T-cell (primary cell): ENCODE results near the gene TMX1. TPM values are rescaled to one million over a fixed set of nuclear protein-coding genes. Genes with fewer than 3 reads are reported as not detected.
A peak's percentile ranks its signal among the peaks of the same experiment; 100 is the strongest.

Experiments
- ATAC-seq, 4 experiments: fragments of 200-7000 bp in 3 of 4; fragments of 150-1000 bp in 1 of 4; cut with Tn5 transposase; replicated peaks in 1 of 4; 1 replicate in 3 of 4; 2 replicates in 1 of 4; pipeline ENCODE4 v1.10.0; 2021; ENCODE audit warnings: moderate library complexity in 3 of 4, mild to moderate bottlenecking in 2 of 4, moderate number of reproducible peaks in 1 of 4
- CTCF ChIA-PET, 2 donors: fragments of 300-600 bp; sonication (Branson Sonifier 250); formaldehyde crosslinking; loops; one replicate each; lab custom pipeline; 2022; ENCODE audit warnings: antibody characterized with exemption in 2 of 2; lab: Charles Lee
- POLR2A ChIA-PET, 2 donors: fragments of 300-600 bp; sonication (Branson Sonifier 250); formaldehyde crosslinking; loops; one replicate each; lab custom pipeline; 2022; ENCODE audit warnings: antibody characterized with exemption in 2 of 2; lab: Charles Lee
- DNase-seq, 35 experiments: peaks; one replicate each; pipeline versions ENCODE4 v3.0.0 to v3.0.0-alpha.2; 2013 to 2023
- H3K27ac ChIP-seq: one replicate; pipeline ENCODE4 v1.5.1; 2013; ENCODE audit warnings: low read length
- H3K27me3 ChIP-seq, 2 experiments: replicated peaks in 1 of 2; 1 replicate in 1 of 2; 2 replicates in 1 of 2; pipeline versions ENCODE4 v1.6.1 to v1.7.0; 2013; ENCODE audit warnings: low read length in 1 of 2, mixed read lengths in 1 of 2; ENCODE audit not compliant: control insufficient read depth in 2 of 2, insufficient read depth in 2 of 2; ENCODE audit errors: extremely low read depth in 1 of 2
- H3K36me3 ChIP-seq, 2 donors: 1 replicate in 1 of 2; 2 replicates in 1 of 2; pipeline versions ENCODE4 v1.6.1 to v1.7.0; 2013; ENCODE audit warnings: low read length in 1 of 2; ENCODE audit not compliant: control insufficient read depth in 2 of 2, insufficient read depth in 1 of 2; ENCODE audit errors: extremely low read depth in 1 of 2
- H3K4me1 ChIP-seq, 2 experiments: 1 replicate in 1 of 2; 2 replicates in 1 of 2; pipeline versions ENCODE4 v1.6.1 to v1.7.0; 2013; ENCODE audit warnings: low read length in 2 of 2, mixed read lengths in 1 of 2; ENCODE audit not compliant: insufficient read depth in 2 of 2, control insufficient read depth in 1 of 2; ENCODE audit errors: extremely low read depth in 1 of 2
- H3K4me3 ChIP-seq, 2 donors: 1 replicate in 1 of 2; 2 replicates in 1 of 2; pipeline versions ENCODE4 v1.5.1 to v1.7.0; 2013; ENCODE audit warnings: mild to moderate bottlenecking in 2 of 2, low read length in 1 of 2, moderate library complexity in 1 of 2; ENCODE audit not compliant: control insufficient read depth in 1 of 2; ENCODE audit errors: extremely low read depth in 1 of 2
- H3K9me3 ChIP-seq: 2 replicates; pipeline ENCODE4 v1.7.0; 2013
- H3K27ac Mint-ChIP-seq, 2 donors: one replicate each; pipeline ENCODE4 v1.8.0; 2020 to 2021; ENCODE audit warnings: mild to moderate bottlenecking in 2 of 2, mixed read lengths in 2 of 2
- H3K27me3 Mint-ChIP-seq, 2 donors: one replicate each; pipeline ENCODE4 v1.8.0; 2021 to 2022; ENCODE audit warnings: mixed read lengths in 2 of 2
- H3K36me3 Mint-ChIP-seq: one replicate; pipeline ENCODE4 v1.8.0; 2021; ENCODE audit warnings: mixed read lengths
- H3K4me1 Mint-ChIP-seq, 3 donors: one replicate each; pipeline ENCODE4 v1.8.0; 2020 to 2022; ENCODE audit warnings: mixed read lengths in 3 of 3, mild to moderate bottlenecking in 1 of 3
- H3K4me3 Mint-ChIP-seq, 3 donors: one replicate each; pipeline ENCODE4 v1.8.0; 2020 to 2022; ENCODE audit warnings: mild to moderate bottlenecking in 3 of 3, mixed read lengths in 3 of 3, moderate library complexity in 3 of 3
- H3K9me3 Mint-ChIP-seq, 3 donors: one replicate each; pipeline ENCODE4 v1.8.0; 2020 to 2022; ENCODE audit warnings: mixed read lengths in 3 of 3
- WGBS: methylation state at CpG from one replicate; pipeline ENCODE4 v1.1.5; 2013; ENCODE audit warnings: missing lambda C conversion rate; ENCODE audit not compliant: insufficient coverage; 5-methylcytosine and 5-hydroxymethylcytosine counted together
- total RNA-seq, 35 experiments: library from RNA in 6 of 35; stranded (reverse) in 6 of 35; fragments of 120-200 nt in 1 of 35; gene quantifications; one replicate each; pipeline versions ENCODE4 v1.2.1 to v1.2.4 and lab custom pipeline; 2013 to 2026

The TMX1 gene
- total RNA-seq, 5 donors from 2014 or later (not counting 1 experiment from before 2014, with no cell fraction given): 15.5 to 24.2 (median 22.1) TPM

DNA sequence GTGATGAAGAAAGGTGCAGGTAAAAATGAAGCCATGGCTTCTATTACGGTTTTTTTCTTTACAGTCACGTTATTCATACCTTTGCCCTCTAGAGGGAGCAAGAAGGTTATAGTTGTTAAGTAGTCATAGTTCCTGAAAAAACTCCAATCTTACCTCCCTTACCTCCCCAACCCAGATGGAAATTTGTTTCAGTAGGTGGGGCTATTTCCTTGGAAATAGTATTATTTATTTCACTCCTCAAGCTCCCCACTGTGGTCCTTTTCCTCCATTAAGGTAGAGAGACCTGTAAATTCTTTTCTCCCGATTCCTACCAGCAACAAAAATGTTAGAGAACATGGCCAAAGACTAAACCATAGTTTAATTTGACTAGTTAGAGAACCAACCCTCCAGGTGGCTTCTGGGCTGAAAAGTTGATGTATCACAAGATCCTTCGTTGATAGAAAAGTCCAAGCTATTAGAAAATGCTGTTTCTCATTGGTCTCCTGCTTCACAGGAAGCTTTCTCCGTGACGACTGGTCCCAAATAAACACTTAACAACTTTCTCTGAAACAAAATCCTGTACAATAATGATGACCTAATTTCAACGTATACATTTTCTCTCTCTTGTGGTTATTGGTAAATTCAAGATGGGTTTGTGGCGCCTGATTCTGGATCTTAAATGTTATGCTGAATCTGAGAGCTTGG, 43.5 kb downstream of the TMX1 start:
- DNase-seq: peak in 1 of 35 experiments; percentile 60
- Histone ChIP-seq H3K36me3 (no peaks in the 10 kb centered on the region), H3K27ac (no peak overlapping the region), H3K4me1 (no peaks in the 10 kb centered on the region), H3K9me3 (no peaks in the 10 kb centered on the region), H3K4me3 (no peak overlapping the region), H3K27me3 (no peaks in the 10 kb centered on the region)
- ATAC-seq: peak in 1 of 4 experiments; percentile 50
- ChIA-PET CTCF (interaction anchor here (0.6 to 2.7 kb wide), 11 partner anchors 8 to 1938 kb away, joined by 3 to 15 read pairs (median 3); no protein-coding TSS in a partner anchor), POLR2A (no interaction called here)
- H3K4me3 Mint-ChIP-seq: no peak overlapping the region
- no peak overlapping the region for H3K27ac Mint-ChIP-seq
- peaks cover 3% of the 10 kb centered on the region for H3K36me3 Mint-ChIP-seq
- H3K4me1 Mint-ChIP-seq: no peaks in the 10 kb centered on the region
- WGBS: no CpG with 5 or more reads among the region's 8 CpGs
- no peaks in the 10 kb centered on the region for H3K9me3 Mint-ChIP-seq
- no peaks in the 10 kb centered on the region for H3K27me3 Mint-ChIP-seq

GRCh38 chr14:51284241-51284640, 44.2 kb downstream of the TMX1 start:
- H3K36me3 Mint-ChIP-seq: peaks cover 3% of the 10 kb centered on the region
- Histone ChIP-seq H3K27me3 (no peaks in the 10 kb centered on the region), H3K9me3 (no peaks in the 10 kb centered on the region), H3K27ac (no peak overlapping the region), H3K4me1 (no peaks in the 10 kb centered on the region), H3K36me3 (no peaks in the 10 kb centered on the region), H3K4me3 (no peak overlapping the region)
- no peak overlapping the region for H3K4me3 Mint-ChIP-seq
- no peak overlapping the region for H3K27ac Mint-ChIP-seq
- POLR2A ChIA-PET: no interaction called here
- H3K27me3 Mint-ChIP-seq: no peaks in the 10 kb centered on the region
- ATAC-seq (no peak), DNase-seq (no peak)
- H3K9me3 Mint-ChIP-seq: no peaks in the 10 kb centered on the region
- CTCF ChIA-PET: interaction anchor here (1.0 to 2.7 kb wide), 4 partner anchors 9 to 496 kb away, joined by 3 to 15 read pairs (median 6); no protein-coding TSS in a partner anchor
- no peaks in the 10 kb centered on the region for H3K4me1 Mint-ChIP-seq

DNA sequence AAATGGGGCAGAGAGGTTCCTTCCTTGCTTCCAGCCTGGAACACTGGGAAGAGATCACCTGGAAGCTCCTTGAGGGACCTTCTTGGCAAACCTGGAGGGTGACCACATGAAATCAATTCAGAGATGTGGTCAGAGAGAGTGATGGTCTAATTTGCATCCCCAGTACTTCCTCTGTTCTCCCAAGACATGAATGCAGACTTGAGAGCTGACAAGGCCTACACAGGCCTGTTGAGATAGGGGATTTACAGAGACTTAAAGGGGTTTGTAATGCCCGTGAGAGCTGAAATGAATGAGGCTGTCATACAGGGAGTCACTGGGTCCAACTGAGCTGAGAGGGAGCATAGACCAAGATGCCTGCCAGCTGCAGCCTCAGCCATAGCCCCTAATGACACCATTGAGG, 45.1 kb downstream of the TMX1 start:
- no peaks in the 10 kb centered on the region for H3K4me1 ChIP-seq
- no peak overlapping the region for H3K27ac Mint-ChIP-seq
- peaks cover 3% of the 10 kb centered on the region for H3K36me3 Mint-ChIP-seq
- H3K4me3 Mint-ChIP-seq: no peak overlapping the region
- 100% methylated on average over 1 of the region's 1 CpG for WGBS
- H3K27me3 Mint-ChIP-seq: no peaks in the 10 kb centered on the region
- no peaks in the 10 kb centered on the region for H3K9me3 Mint-ChIP-seq
- no peaks in the 10 kb centered on the region for H3K9me3 ChIP-seq
- ChIA-PET CTCF (interaction anchor here (0.5 to 1.9 kb wide), 2 partner anchors 495 to 634 kb away, joined by 6 read pairs; no protein-coding TSS in a partner anchor), POLR2A (no interaction called here)
- DNase-seq (no peak), ATAC-seq (no peak)
- no peak overlapping the region for H3K4me3 ChIP-seq
- H3K27me3 ChIP-seq: no peaks in the 10 kb centered on the region
- no peak overlapping the region for H3K27ac ChIP-seq
- no peaks in the 10 kb centered on the region for H3K4me1 Mint-ChIP-seq
- H3K36me3 ChIP-seq: no peaks in the 10 kb centered on the region

- Mint-ChIP-seq H3K4me1 (no peaks in the 10 kb centered on the region), H3K27me3 (no peaks in the 10 kb centered on the region), H3K9me3 (no peaks in the 10 kb centered on the region), H3K27ac (no peak overlapping the region), H3K4me3 (no peak overlapping the region), H3K36me3 (no peaks in the 10 kb centered on the region)
- Histone ChIP-seq H3K27ac (no peak overlapping the region), H3K27me3 (no peaks in the 10 kb centered on the region), H3K9me3 (no peaks in the 10 kb centered on the region), H3K4me1 (no peaks in the 10 kb centered on the region), H3K36me3 (no peaks in the 10 kb centered on the region), H3K4me3 (no peak overlapping the region)
- POLR2A ChIA-PET: no interaction called here
- DNase-seq (no peak), ATAC-seq (no peak)
- CTCF ChIA-PET: interaction anchor here in 1 of 2 donors (0.6 kb wide), 1 partner anchor 9 kb away, joined by 6 read pairs; no protein-coding TSS in a partner anchor
These were observed 49.1 kb downstream of the TMX1 start for GRCh38 chr14:51289169-51289568.

DNA sequence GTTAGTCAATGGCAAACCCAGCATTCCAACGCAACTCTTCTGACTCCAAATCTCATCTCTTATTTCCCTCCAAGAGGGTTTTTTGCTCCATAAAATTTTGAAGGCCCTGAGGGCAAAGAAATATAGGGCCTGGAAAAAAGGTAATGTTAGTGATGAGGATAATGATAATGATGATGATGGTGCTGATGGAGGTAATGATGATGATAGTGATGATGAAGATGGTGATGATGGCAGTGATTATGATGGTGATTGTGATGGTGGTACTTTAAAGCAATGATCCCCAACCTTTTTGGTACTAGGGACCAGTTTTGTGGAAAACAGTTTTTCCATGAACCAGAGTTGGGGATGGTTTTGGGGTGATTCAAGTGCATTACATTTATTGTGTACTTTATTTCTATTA, 50.1 kb downstream of the TMX1 start:
- DNase-seq (no peak), ATAC-seq (no peak)
- ChIA-PET CTCF (no interaction called here), POLR2A (no interaction called here)
- no peak overlapping the region for H3K27ac Mint-ChIP-seq
- no peak overlapping the region for H3K4me3 ChIP-seq
- WGBS: no CpG with 5 or more reads among the region's 1 CpG
- H3K9me3 ChIP-seq: no peaks in the 10 kb centered on the region
- no peak overlapping the region for H3K4me3 Mint-ChIP-seq
- no peaks in the 10 kb centered on the region for H3K36me3 ChIP-seq
- H3K27me3 Mint-ChIP-seq: no peaks in the 10 kb centered on the region
- no peaks in the 10 kb centered on the region for H3K4me1 ChIP-seq
- no peaks in the 10 kb centered on the region for H3K9me3 Mint-ChIP-seq
- no peaks in the 10 kb centered on the region for H3K36me3 Mint-ChIP-seq
- H3K27me3 ChIP-seq: no peaks in the 10 kb centered on the region
- H3K27ac ChIP-seq: no peak overlapping the region
- H3K4me1 Mint-ChIP-seq: no peaks in the 10 kb centered on the region

DNA sequence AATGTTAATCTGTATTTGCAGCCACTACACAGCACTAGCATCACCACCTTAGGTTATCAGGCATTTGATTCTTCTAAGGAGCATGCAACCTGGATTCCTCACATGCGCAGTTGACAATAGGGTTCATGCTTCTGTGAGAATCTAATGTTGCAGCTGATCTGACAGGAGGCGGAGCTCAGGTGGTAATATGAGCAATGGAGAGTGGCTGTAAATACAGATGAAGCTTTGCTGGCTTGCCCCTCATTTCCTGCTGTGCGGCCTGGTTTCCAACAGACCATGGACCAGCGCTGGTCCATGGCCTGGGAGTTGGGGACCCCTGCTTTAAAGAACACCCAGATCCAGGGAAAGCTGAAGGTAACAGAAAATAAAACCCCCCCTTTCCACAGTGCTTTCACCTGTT, 51.0 kb downstream of the TMX1 start:
- H3K27ac ChIP-seq: no peak overlapping the region
- Mint-ChIP-seq H3K27ac (no peak overlapping the region), H3K4me3 (no peak overlapping the region), H3K9me3 (no peaks in the 10 kb centered on the region), H3K4me1 (no peaks in the 10 kb centered on the region), H3K27me3 (no peaks in the 10 kb centered on the region), H3K36me3 (no peaks in the 10 kb centered on the region)
- H3K9me3 ChIP-seq: no peaks in the 10 kb centered on the region
- no peaks in the 10 kb centered on the region for H3K27me3 ChIP-seq
- 100% methylated on average over 2 of the region's 4 CpGs for WGBS
- no peaks in the 10 kb centered on the region for H3K36me3 ChIP-seq
- ChIA-PET POLR2A (no interaction called here), CTCF (no interaction called here)
- DNase-seq (no peak), ATAC-seq (no peak)
- no peaks in the 10 kb centered on the region for H3K4me1 ChIP-seq
- no peak overlapping the region for H3K4me3 ChIP-seq
